IMR-90 (cell line): ENCODE measurements around the gene REXO1. TPM values are rescaled to one million over a fixed set of nuclear protein-coding genes. Genes with fewer than 3 reads are reported as not detected.

Source experiments
- ATAC-seq: fragments of 200-7000 bp; cut with Tn5 transposase; 2 replicates; pipeline ENCODE4 v1.9.1; 2020; ENCODE audit warnings: low read depth, mild to moderate bottlenecking, moderate library complexity
- BruUV-seq: library from RNA; stranded (reverse); fragments of 400-500 nt; replicated peaks from 2 replicates; lab custom pipeline; 2021; lab: Mats Ljungman, UMichigan
- CTCF ChIA-PET: fragments of 300-600 bp; formaldehyde crosslinking; extraction: SDS; loops from one replicate; lab custom pipeline; 2021; ENCODE audit warnings: antibody characterized with exemption; lab: Yijun Ruan, JAX
- POLR2A ChIA-PET: fragments of 300-600 bp; sonication (Branson Sonifier 250); formaldehyde crosslinking; loops from one replicate; lab custom pipeline; 2022; ENCODE audit warnings: antibody characterized with exemption; ENCODE audit not compliant: unreplicated experiment; lab: Charles Lee
- DNase-seq: peaks from one replicate; pipeline ENCODE4 v3.0.0; 2013
- H2AFZ ChIP-seq: replicated peaks from 2 replicates; pipeline ENCODE3; 2013; ENCODE audit warnings: low read length, mild to moderate bottlenecking; ENCODE audit not compliant: poor library complexity
- H2AK5ac ChIP-seq: 2 replicates; pipeline ENCODE4 v1.6.1; 2013; ENCODE audit warnings: low read depth, low read length, inconsistent platforms
- H2AK9ac ChIP-seq: replicated peaks from 2 replicates; pipeline ENCODE3; 2013; ENCODE audit warnings: mild to moderate bottlenecking, low read depth, low read length, moderate library complexity; ENCODE audit not compliant: poor library complexity
- H2BK120ac ChIP-seq: 2 replicates; pipeline ENCODE4 v1.6.1; 2013; ENCODE audit warnings: low read depth, low read length, inconsistent platforms
- H2BK15ac ChIP-seq: 3 replicates; pipeline ENCODE4 v1.6.1; 2013; ENCODE audit warnings: low read depth, low read length, inconsistent platforms
- H2BK20ac ChIP-seq: 2 replicates; pipeline ENCODE4 v1.6.1; 2013; ENCODE audit warnings: low read depth, mild to moderate bottlenecking, inconsistent platforms, low read length, moderate library complexity
- H2BK5ac ChIP-seq: 2 replicates; pipeline ENCODE4 v1.6.1; 2013; ENCODE audit warnings: mild to moderate bottlenecking, low read depth, low read length, inconsistent platforms; ENCODE audit not compliant: poor library complexity, severe bottlenecking
- H3K14ac ChIP-seq: replicated peaks from 2 replicates; pipeline ENCODE4 v1.6.1; 2013; ENCODE audit warnings: low read depth, low read length, inconsistent platforms
- H3K18ac ChIP-seq: 2 replicates; pipeline ENCODE4 v1.6.1; 2013; ENCODE audit warnings: low read depth, low read length, control low read depth
- H3K23ac ChIP-seq: 2 replicates; pipeline ENCODE4 v1.6.1; 2013; ENCODE audit warnings: low read depth, low read length, inconsistent platforms
- H3K27ac ChIP-seq: 2 replicates; pipeline ENCODE4 v1.5.1; 2013; ENCODE audit warnings: mild to moderate bottlenecking, control low read depth, low read length; ENCODE audit not compliant: insufficient read depth
- H3K27me3 ChIP-seq: 2 replicates; pipeline ENCODE4 v1.6.1; 2013; ENCODE audit warnings: low read length; ENCODE audit not compliant: control insufficient read depth, insufficient read depth
- H3K36me3 ChIP-seq: 2 replicates; pipeline ENCODE4 v1.6.1; 2013; ENCODE audit warnings: low read length, mixed read lengths; ENCODE audit not compliant: control insufficient read depth, insufficient read depth
- H3K4ac ChIP-seq: 2 replicates; pipeline ENCODE4 v1.6.1; 2013; ENCODE audit warnings: low read depth, low read length, inconsistent platforms
- H3K4me1 ChIP-seq: 2 replicates; pipeline ENCODE4 v1.6.1; 2013; ENCODE audit warnings: low read length, mixed read lengths; ENCODE audit not compliant: control insufficient read depth, insufficient read depth
- H3K4me2 ChIP-seq: 2 replicates; pipeline ENCODE4 v1.6.1; 2013; ENCODE audit warnings: low read depth, mild to moderate bottlenecking, control low read depth, low read length, moderate library complexity
- H3K4me3 ChIP-seq: 2 replicates; pipeline ENCODE4 v1.5.1; 2013; ENCODE audit warnings: low read depth, mild to moderate bottlenecking, control low read depth, low read length, moderate library complexity; ENCODE audit not compliant: insufficient read depth
- H3K56ac ChIP-seq: 2 replicates; pipeline ENCODE4 v1.6.1; 2013; ENCODE audit warnings: low read length, inconsistent platforms; ENCODE audit not compliant: insufficient read depth; ENCODE audit errors: extremely low read depth
- H3K79me1 ChIP-seq, 2 experiments: 2 replicates each; pipeline ENCODE4 v1.6.1; 2013; ENCODE audit warnings: low read length in 2 of 2, inconsistent platforms in 1 of 2, low read depth in 1 of 2
- H3K9ac ChIP-seq: 2 replicates; pipeline ENCODE4 v1.6.1; 2013; ENCODE audit warnings: low read depth, low read length, control low read depth
- H3K9me1 ChIP-seq: 2 replicates; pipeline ENCODE4 v1.6.1; 2013; ENCODE audit warnings: low read length, inconsistent platforms; ENCODE audit not compliant: insufficient read depth
- H3K9me3 ChIP-seq: 2 replicates; pipeline ENCODE4 v1.6.1; 2013; ENCODE audit warnings: low read length; ENCODE audit not compliant: control insufficient read depth, insufficient read depth
- H4K20me1 ChIP-seq: 2 replicates; pipeline ENCODE4 v1.6.1; 2013; ENCODE audit warnings: low read length, inconsistent platforms; ENCODE audit not compliant: insufficient read depth
- H4K5ac ChIP-seq: 2 replicates; pipeline ENCODE4 v1.6.1; 2013; ENCODE audit warnings: mild to moderate bottlenecking, low read depth, low read length, control low read depth
- H4K8ac ChIP-seq, 2 experiments: 2 replicates each; pipeline ENCODE4 v1.6.1; 2013; ENCODE audit warnings: low read depth in 2 of 2, low read length in 2 of 2, control low read depth in 1 of 2, inconsistent platforms in 1 of 2
- H4K91ac ChIP-seq: 2 replicates; pipeline ENCODE4 v1.6.1; 2013; ENCODE audit warnings: low read depth, low read length, inconsistent platforms; ENCODE audit not compliant: insufficient read depth
- BHLHE40 ChIP-seq: fragments of 150-350 bp; IDR thresholded peaks from 2 replicates; pipeline ENCODE4 v1.6.1; 2016; ENCODE audit warnings: mild to moderate bottlenecking, low read depth, low read length
- CEBPB ChIP-seq: IDR thresholded peaks from 2 replicates; pipeline ENCODE4 v1.6.1; 2012; ENCODE audit warnings: low read depth, low read length, improper control_type of control experiment
- FOS ChIP-seq: fragments of 150-350 bp; IDR thresholded peaks from 2 replicates; pipeline ENCODE4 v1.6.1; 2016; ENCODE audit warnings: low read depth, low read length
- MAFK ChIP-seq: IDR thresholded peaks from 2 replicates; pipeline ENCODE4 v1.6.1; 2012; ENCODE audit warnings: low read depth, low read length, improper control_type of control experiment
- MAZ ChIP-seq: IDR thresholded peaks from 2 replicates; pipeline ENCODE4 v1.6.1; 2012; ENCODE audit warnings: low read depth, mild to moderate bottlenecking, low read length, improper control_type of control experiment, moderate library complexity, borderline replicate concordance
- MXI1 ChIP-seq: IDR thresholded peaks from 2 replicates; pipeline ENCODE4 v1.6.1; 2012; ENCODE audit warnings: low read depth, mild to moderate bottlenecking, low read length, moderate library complexity, borderline replicate concordance
- NFE2L2 ChIP-seq: fragments of 150-350 bp; IDR thresholded peaks from 2 replicates; pipeline ENCODE4 v1.6.1; 2016; ENCODE audit warnings: low read depth, mild to moderate bottlenecking, low read length
- POLR2A ChIP-seq: IDR thresholded peaks from 2 replicates; pipeline ENCODE4 v1.6.1; 2012; ENCODE audit warnings: mild to moderate bottlenecking, low read depth, low read length
- RAD21 ChIP-seq: IDR thresholded peaks from 2 replicates; pipeline ENCODE4 v1.6.1; 2012; ENCODE audit warnings: low read length, improper control_type of control experiment
- RCOR1 ChIP-seq: IDR thresholded peaks from 2 replicates; pipeline ENCODE4 v1.6.1; 2012; ENCODE audit warnings: mild to moderate bottlenecking, low read length, improper control_type of control experiment; ENCODE audit not compliant: insufficient replicate concordance
- RFX5 ChIP-seq: IDR thresholded peaks from 2 replicates; pipeline ENCODE4 v1.8.0; 2012; ENCODE audit warnings: low read depth, mild to moderate bottlenecking, low read length, moderate library complexity
- WGBS, 2 experiments: methylation state at CpG; one replicate each; pipeline versions ENCODE4 v1.1.5 to v1.1.7; 2013; ENCODE audit warnings: missing lambda C conversion rate in 2 of 2; ENCODE audit not compliant: insufficient read length in 1 of 2; ENCODE audit errors: extremely low coverage in 2 of 2; 5-methylcytosine and 5-hydroxymethylcytosine counted together
- dilution Hi-C: fragments of 300-500 bp; cut with HindIII; formaldehyde crosslinking; loops from one replicate; pipeline ENCODE4 v1.14.3; 2018; ENCODE audit warnings: low sequenced_read_pairs; ENCODE audit not compliant: unreplicated experiment
- in situ Hi-C: fragments of 300-500 bp; cut with MboI; formaldehyde crosslinking; loops from 3 replicates; pipeline ENCODE4 v1.14.3; 2019; ENCODE audit warnings: low sequenced_read_pairs, inconsistent platforms, mixed read lengths
- intact Hi-C: fragments of 100-400 bp; cut with micrococcal nuclease; formaldehyde crosslinking; loops from 2 replicates; pipeline ENCODE4 v1.10.0; 2022
- polyA plus RNA-seq, 3 experiments: library from polyadenylated mRNA; depleted of rRNA; stranded (reverse); fragments of >200 nt; gene quantifications; 2 replicates each; pipeline ENCODE4 v1.2.3, GENCODE V29; 2012; ENCODE audit warnings: low replicate concordance in 1 of 3
- total RNA-seq: library from RNA; depleted of rRNA; stranded (reverse); fragments of >200 nt; gene quantifications from 2 replicates; pipeline ENCODE4 v1.2.3, GENCODE V29; 2012
- TF ChIP-seq, protein P1 (sequence below): conservative IDR thresholded peaks from 2 replicates; pipeline ENCODE4 v1.5.1; 2012; ENCODE audit warnings: mild to moderate bottlenecking, low read depth, low read length, improper control_type of control experiment
- TF ChIP-seq, protein P2 (sequence below): fragments of 150-350 bp; IDR thresholded peaks from 2 replicates; pipeline ENCODE4 v1.6.1; 2016; ENCODE audit warnings: low read depth, mild to moderate bottlenecking, low read length, moderate library complexity, borderline replicate concordance
- TF ChIP-seq, protein P3 (sequence below): fragments of 150-350 bp; IDR thresholded peaks from 2 replicates; pipeline ENCODE4 v1.6.1; 2017; ENCODE audit warnings: mild to moderate bottlenecking, antibody characterized with exemption, low read length, low read depth

REXO1 gene
- total and polyA plus RNA-seq, 2 of the 4 experiments (the other 2 are of a cell fraction), result 1.4 to 63.7 TPM

DNA sequence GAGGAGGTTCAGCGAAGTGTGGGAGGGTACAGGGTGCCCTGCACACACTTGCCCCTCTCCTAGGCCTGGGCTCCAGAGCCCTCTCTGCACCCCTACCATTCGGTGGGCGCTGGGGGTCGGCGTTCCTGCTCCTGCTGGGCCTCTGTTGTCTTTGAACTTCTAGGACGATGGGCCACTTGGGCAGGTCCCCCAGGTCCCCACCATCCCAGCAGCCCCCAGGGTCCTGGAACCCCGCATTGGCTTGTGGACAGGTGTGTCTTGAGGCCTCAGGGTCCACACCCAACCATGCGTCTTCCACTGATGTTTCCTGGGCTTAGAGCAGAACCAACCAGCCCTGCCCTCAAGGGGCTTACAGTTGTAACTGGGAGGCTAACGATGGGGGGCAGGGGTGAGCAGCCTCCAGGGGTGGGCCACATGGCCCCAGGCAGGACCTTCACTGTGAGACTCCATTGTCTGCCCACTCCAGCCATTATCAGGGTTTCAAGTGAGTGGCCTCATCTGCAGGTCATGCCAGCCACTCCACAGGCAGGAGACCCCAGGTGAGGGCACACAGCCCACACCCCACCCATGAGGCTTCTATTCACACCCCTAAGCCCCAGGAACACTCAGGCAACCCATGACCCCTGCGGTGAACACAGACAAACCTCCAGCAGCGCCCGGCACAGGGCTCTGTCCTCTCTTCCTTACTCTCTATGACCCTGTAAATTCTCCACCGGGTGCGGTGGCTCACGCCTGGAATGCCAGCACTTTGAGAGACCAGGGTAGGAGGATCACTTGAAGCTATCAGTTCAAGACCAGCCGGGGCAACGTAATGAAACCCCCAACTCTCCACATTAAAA is 17.1 kb upstream of the REXO1 start:
- Histone ChIP-seq H4K20me1 (peaks cover 27% of the 10 kb centered on the region), H4K8ac (peak overlapping the region; percentile 83 to 86), H3K9ac (peak overlapping the region; percentile 86), H3K36me3 (peaks cover 3% of the 10 kb centered on the region; the same call in 1 of the 2 replicates), H3K79me1 (peaks cover 7 to 37% of the 10 kb centered on the region in 2 experiments; a peak in 3 of 4 replicates), H3K14ac (no peak overlapping the region), H2AFZ (peak overlapping the region; percentile 98), H3K4ac (peak overlapping the region; percentile 87), H3K4me3 (no peak overlapping the region), H4K91ac (peak overlapping the region; percentile 70; the same call in 1 of the 2 replicates), H3K4me1 (peaks cover 14% of the 10 kb centered on the region), H3K27ac (peak overlapping the region; percentile 87), H2BK15ac (no peak overlapping the region), H2BK5ac (peak overlapping the region; percentile 66), H4K5ac (peak overlapping the region; percentile 56), H3K9me1 (no peaks in the 10 kb centered on the region; the same call in 1 of the 2 replicates), H3K4me2 (peak overlapping the region; percentile 69), H3K23ac (no peak overlapping the region), H3K27me3 (no peaks in the 10 kb centered on the region), H3K9me3 (no peaks in the 10 kb centered on the region), H2BK120ac (no peak overlapping the region; the same call in 1 of the 2 replicates), H3K56ac (no peak overlapping the region), H2AK9ac (peak overlapping the region; percentile 100), H2AK5ac (peak overlapping the region; percentile 76), H2BK20ac (no peak overlapping the region), H3K18ac (no peak overlapping the region)
- WGBS, 2 experiments, result 80% methylated on average over 4 of the region's 17 CpGs; no CpG with 5 or more reads in 1 of the 2 experiments
- ChIA-PET POLR2A (interaction anchor here (0.5 kb wide), 1 partner anchor 20 kb away, joined by 7 read pairs; the partner anchor contains the start of gene ABHD17A), CTCF (interaction anchor here (0.9 kb wide), 1 partner anchor 11 kb away, joined by 3 read pairs; no protein-coding TSS in a partner anchor)
- dilution Hi-C loops, result no loop called here
- intact Hi-C loops, result no loop called here
- no TSS peak for BruUV-seq
- DNase-seq (no peak), ATAC-seq (no peak)
- in situ Hi-C loops, result no loop called here
- TF ChIP-seq MAZ, result no peak
- no peak for TF ChIP-seq CEBPB
- TF ChIP-seq BHLHE40, result no peak
- TF ChIP-seq, protein P1, sequence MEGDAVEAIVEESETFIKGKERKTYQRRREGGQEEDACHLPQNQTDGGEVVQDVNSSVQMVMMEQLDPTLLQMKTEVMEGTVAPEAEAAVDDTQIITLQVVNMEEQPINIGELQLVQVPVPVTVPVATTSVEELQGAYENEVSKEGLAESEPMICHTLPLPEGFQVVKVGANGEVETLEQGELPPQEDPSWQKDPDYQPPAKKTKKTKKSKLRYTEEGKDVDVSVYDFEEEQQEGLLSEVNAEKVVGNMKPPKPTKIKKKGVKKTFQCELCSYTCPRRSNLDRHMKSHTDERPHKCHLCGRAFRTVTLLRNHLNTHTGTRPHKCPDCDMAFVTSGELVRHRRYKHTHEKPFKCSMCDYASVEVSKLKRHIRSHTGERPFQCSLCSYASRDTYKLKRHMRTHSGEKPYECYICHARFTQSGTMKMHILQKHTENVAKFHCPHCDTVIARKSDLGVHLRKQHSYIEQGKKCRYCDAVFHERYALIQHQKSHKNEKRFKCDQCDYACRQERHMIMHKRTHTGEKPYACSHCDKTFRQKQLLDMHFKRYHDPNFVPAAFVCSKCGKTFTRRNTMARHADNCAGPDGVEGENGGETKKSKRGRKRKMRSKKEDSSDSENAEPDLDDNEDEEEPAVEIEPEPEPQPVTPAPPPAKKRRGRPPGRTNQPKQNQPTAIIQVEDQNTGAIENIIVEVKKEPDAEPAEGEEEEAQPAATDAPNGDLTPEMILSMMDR, result no peak
- no peak for TF ChIP-seq RFX5
- TF ChIP-seq RCOR1, result no peak
- TF ChIP-seq RAD21, result no peak
- no peak for TF ChIP-seq FOS
- TF ChIP-seq, protein P2, sequence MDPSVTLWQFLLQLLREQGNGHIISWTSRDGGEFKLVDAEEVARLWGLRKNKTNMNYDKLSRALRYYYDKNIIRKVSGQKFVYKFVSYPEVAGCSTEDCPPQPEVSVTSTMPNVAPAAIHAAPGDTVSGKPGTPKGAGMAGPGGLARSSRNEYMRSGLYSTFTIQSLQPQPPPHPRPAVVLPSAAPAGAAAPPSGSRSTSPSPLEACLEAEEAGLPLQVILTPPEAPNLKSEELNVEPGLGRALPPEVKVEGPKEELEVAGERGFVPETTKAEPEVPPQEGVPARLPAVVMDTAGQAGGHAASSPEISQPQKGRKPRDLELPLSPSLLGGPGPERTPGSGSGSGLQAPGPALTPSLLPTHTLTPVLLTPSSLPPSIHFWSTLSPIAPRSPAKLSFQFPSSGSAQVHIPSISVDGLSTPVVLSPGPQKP, result no peak
- no peak for TF ChIP-seq POLR2A
- TF ChIP-seq, protein P3, sequence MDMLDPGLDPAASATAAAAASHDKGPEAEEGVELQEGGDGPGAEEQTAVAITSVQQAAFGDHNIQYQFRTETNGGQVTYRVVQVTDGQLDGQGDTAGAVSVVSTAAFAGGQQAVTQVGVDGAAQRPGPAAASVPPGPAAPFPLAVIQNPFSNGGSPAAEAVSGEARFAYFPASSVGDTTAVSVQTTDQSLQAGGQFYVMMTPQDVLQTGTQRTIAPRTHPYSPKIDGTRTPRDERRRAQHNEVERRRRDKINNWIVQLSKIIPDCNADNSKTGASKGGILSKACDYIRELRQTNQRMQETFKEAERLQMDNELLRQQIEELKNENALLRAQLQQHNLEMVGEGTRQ, result no peak
- TF ChIP-seq MXI1, result no peak
- no peak for TF ChIP-seq MAFK
- TF ChIP-seq NFE2L2, result no peak
